GM03348 (cell line): ENCODE measurements around the gene TTLL4.
A peak's percentile ranks its signal among the peaks of the same experiment; 100 is the strongest.
"Not testable (repeated sequence)": the region's sequence is repeated elsewhere in the genome, so short reads cannot be mapped to it uniquely, and the experiment has no call there.

Experiments
- DNase-seq: peaks from one replicate; pipeline ENCODE4 v3.0.0; 2012; ENCODE audit warnings: low spot score

The TTLL4 gene

DNA sequence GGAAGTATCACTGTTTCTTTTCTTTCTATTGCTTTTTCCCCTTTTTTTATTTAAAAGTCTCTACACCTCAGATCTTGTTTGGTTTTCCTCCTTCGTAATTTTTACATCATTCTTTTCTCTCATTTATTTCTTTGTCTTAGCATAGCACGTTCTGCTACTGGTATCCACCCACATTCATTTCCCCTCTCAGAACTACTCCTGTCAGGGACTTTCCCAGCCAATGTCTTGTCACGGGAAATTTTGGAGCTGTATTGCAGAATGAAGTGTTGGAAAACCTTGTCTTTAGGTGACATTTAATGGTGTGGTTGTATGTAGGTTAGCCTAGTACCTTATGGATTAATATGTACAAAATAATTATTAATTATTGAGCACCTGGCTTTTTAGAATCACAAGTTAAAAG, 34.0 kb downstream of the TTLL4 start:
- no peak for DNase-seq

DNA sequence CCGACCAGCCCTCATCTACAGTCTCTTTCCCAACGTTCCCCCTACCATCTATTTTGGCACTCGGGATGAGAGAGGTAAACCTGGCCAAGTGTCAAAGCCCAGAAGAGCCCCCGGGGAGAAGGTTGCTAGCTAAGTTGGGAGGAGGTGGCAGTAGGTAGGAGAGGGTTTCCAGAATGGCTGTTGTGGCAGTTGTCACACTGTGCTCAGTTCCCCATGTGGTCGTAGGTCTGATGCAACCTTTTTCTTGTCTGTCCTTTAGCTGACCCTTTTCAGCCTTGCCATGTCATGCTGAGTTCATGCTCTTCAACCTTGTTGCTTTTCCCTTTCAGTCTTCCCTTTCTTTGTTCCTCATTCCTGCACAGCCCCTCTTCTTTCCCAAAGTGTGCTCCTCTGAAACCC, 34.5 kb downstream of the TTLL4 start:
- no peak for DNase-seq

DNA sequence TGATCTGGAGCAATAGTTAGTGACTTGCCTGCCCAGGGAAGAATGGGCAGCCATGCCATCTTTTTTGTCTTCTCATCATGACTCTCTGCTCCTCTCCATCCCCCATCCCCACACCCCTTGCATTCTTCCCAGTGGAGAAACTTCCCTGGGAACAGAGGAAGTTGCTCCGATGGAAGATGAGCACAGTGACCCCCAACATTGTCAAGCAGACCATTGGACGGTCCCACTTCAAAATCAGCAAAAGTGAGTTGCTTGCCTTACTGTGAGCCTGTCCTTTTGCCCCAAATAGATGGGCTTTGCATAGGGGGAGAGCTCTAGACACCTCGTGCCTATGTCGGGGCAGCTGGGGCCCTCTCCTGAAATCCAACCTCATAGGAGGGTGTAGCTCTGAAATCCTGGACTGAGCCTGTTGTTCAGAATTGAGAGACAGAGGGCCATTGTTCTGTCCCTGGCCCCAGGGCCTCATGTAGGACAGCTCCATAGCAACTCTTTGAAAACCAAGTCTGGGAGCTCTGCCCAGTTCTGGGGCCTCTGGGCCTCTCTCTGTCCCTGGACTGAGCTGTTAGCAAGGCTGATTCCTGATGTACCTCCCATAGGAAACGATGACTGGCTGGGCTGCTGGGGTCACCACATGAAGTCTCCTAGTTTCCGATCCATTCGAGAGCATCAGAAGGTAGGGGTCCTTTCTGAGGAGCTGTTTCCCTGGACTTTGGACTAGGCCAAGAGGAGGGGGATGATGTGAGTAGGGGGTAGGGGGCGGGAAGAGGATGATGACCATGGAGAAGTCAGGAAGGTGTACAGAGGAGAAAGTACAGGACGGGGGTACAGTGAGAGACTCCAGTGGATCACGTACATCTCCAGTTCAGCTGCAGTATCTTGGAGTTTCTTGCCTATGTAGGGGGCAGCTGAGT, 35.2 kb downstream of the TTLL4 start:
- DNase-seq: no peak

DNA sequence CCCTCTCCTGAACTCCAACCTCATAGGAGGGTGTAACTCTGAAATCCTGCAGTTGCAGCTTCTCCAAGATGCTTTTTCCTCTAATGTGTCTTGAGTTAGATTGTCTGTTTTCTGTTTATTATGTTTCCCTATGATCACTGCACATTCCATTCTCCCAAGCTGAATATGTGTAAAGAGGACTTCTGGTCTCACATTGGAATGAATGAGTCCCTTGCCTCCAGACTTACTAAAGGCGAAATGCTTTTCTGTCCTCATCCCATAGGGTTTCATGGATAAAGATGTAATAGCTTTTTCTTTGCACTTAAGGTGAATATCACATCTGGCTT, 35.8 kb downstream of the TTLL4 start:
- DNase-seq: no peak

DNA sequence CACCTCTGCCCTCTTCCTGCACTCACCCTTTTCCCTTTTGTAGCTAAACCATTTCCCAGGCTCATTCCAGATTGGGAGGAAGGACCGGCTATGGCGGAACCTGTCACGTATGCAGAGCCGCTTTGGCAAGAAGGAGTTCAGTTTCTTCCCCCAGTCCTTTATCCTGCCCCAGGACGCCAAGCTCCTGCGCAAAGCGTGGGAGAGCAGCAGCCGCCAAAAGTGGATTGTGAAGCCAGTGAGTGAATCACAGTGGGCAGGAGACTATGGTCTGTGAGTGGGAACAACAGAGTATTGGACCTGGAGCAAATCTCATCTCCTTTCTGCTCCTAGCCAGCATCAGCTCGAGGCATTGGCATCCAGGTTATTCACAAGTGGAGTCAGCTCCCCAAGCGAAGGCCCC, 36.3 kb downstream of the TTLL4 start:
- DNase-seq: no peak

DNA sequence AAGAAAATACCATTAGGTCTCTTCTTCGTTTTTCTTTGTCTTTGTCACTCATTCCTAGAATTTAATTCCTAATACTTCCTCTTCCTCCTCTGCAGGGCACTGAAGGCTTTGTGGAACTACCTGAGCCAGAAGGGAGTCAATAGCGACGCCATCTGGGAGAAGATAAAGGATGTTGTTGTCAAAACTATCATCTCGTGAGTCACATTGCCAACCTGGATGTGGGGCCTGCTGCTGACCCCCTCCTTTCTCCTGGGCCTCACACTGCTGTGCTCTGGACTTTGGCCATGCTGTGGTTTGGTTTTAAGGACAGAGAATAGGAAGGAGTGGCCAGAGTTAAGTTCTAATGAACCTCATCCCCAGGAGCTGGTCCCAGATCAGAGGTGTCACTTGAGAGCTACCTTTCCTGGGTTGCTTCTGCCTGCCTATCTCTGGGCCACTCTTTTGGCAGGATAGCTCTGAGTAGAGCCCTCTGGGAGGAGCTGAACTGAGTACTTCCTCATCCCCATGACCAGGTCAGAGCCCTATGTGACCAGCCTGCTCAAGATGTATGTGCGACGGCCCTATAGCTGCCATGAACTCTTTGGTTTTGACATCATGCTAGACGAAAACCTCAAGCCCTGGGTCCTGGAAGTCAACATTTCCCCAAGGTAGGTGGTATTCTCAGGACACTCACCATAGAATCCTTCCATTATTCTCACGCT, 38.3 kb downstream of the TTLL4 start:
- no peak for DNase-seq

DNA sequence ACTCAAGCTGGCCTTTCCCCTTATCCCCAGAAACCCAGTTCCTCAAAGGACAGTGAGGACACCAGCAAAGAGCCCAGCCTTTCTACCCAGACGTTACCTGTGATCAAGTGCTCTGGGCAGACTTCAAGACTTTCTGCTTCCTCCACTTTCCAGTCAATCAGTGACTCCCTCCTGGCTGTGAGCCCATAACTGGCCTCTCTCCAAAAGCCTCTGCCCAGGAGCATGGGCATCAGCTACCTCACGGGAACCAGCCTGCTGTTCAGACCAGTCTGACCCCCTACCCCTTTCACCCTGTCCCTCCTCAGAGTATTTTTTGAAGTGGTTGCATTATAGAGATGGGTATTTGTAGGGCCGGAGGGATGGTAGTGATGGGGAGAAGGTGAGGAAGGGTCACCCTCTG, 43.6 kb downstream of the TTLL4 start:
- DNase-seq: no peak

DNA sequence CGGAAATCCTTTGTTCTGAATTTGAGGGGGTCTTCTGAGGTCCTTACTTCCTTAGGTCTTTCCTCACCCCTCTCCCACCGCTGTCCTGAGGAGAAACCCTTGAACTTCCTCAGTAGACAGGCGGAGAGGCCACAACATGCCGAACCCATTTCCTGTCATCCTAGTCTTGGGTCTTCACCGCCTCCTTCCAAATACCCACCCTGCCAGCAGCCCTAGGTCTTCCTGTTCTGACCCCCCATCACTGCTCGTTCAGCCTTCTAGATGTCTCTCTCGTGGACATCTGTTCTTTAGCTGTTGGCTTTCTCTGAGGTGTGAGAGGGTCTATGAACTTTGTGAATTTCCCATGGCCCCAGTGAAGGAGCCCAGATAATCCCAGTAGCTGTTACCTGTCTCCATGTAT, 44.1 kb downstream of the TTLL4 start:
- DNase-seq: no peak

DNA sequence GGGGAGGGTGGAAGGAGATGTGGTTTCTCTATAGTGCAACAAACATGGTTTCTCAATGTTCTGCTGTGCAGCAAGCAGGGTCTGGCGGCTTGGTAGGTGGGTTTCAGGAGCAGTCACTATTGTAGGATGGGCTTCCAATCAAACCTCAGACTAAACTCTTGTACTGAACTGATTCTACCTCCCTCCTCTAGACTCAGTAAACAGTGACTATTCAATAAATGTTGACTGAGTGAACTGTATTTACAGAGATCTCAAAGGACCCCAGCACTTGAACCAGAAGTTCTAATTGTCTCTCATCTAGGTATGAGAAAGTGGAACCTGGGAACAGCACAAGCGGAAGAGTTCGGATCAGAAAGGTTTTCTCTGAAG, 44.5 kb downstream of the TTLL4 start:
- DNase-seq: no peak

DNA sequence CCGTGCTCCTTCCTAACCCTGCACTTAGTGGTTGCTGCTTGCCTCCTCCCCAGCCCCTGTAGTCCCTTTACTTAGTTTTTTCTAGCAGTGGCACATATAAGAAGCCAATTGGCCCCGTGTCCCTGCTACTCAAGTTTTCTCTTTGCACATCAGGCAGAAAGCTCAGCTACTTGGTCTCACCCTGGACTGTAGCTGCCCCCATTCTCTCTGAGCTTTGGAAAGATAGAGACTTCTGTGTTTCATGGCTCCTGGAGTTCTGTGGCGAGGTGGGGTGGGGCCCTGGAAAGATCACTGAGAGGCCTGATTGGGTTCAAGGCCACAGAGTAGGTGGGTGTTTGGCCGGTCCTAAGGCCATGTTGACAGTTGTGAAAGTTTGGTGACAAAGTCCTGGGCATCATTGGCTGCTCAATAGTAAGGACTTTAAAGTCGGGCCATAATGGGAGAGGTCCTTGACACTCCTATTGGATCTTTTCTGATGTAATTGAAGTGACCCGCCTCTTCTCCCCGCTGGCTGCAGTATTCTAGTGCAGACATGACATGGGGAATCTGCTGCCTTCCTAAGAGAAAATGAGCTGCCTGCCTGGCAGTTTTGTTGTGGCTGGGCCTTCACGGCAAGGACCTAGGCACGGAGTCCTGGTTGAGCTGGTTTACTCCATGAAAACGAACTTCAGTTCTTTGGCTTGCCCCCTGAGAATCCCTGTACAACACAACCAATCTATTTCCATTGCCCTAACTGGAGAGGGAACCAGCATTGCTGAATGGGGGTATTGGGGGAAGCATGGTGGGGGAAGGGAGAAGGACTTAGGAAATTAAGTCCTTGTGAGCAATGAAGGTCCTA, 45.2 kb downstream of the TTLL4 start:
- no peak for DNase-seq

DNA sequence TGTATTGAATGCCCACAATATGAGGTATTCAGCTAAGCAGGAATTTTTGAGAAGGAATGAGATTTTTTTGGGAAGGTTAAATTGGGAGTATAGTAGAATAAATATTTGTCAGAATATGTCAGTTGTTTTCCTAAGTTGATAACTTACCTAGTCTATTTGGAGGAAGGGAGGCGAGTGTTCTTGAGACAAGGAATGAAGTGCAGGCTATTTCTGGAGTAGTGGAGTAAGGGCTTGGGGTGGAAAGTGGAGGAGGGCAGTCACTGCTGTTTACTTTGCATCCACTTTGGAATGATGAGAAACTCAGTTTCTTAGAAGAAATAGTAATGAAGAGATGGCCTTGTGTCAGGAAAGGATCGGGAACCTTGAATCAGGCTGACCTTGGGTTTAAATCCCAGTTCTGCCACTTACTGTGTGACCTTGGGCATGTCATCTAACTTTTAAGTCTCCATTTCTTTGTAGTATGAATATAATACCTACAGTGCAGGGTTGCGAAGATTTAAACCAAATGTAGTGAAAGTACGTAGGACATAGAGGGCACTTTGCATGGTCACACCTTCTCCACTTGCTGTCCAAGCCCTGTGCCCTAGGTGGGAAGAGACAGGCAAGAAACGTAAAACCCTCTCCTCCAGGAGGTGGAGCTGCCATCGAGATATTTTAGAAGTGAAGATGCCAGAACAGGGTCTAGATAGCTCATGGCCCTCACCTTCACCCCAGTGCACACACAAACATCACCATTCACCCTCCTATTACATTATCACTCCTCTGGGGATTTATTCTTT, 46.2 kb downstream of the TTLL4 start:
- no peak for DNase-seq

DNA sequence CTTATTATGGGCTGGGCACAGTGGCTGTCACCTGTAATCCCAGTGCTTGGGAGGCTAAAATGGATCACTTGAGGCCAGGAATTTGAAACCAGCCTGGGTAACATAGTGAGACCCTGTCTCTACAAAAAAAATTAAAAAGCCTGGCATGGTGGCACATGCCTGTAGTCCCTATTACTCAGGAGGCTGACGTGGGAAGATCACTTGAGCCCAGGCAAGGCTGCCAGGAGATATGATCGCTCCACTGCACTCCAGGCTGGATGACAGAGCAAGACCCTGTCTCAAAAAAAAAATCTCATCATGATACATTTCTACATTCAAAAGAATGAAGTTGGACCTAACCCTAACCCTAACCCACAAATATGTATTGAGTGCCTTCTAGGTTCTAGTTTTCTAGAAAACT, 51.2 kb downstream of the TTLL4 start:
- DNase-seq: no peak

DNA sequence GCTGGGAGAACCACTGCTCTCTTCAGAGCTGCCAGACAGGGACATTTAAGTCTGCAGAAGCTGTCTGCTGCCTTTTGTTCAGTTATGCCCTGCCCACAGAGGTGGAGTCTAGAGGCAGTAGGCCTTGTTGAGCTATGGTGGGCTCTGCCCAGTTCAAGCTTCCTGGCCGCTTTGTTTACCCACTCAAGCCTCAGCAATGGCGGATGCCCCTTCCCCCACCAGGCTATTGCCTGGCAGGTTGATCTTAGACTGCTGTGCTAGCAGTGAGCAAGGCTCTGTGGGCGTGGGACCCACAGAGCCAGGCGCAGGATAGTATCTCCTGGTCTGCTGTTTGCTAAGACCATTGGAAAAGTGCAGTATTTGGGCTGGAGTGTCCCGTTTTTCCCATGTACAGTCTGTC, 62.1 kb downstream of the TTLL4 start:
- not testable (repeated sequence) for DNase-seq

DNA sequence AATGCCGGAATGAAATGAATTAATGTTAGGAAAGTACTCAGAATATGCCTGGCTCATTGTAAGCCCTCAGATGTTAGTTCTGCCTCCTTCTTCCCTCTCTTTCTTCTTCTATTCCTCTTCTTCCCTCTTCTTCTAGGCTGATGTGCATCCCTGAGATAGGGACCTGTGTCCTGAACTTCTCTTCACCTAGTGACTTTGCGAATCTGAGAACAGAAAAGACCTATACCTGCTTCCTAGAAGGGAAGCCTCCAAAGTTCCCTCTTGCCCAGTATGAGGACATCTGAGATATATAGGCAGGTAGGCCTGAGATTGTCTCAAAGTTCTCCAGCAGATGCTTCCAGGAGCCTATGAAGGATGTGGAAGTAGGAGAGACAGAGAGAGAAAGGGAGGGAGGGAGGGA, 63.2 kb downstream of the TTLL4 start:
- DNase-seq: no peak

DNA sequence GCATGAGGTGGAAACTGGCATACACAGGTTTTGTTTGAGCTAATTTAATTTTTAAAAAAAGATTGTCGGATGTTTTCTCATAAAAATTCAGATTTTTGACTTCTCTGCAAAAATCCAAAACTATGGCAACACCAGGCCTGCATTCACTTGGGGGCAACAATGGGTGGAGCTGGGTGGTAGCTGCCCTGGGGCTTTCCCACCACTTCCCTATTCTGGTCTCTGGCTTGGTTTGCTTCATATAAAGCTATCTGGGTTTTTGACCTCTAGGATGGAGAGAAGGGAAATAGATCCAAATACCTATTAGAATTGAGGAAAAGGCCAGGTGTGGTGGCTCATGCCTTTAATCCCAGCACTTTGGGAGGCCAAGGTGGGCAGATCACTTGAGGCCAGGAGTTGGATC, 65.9 kb downstream of the TTLL4 start:
- no peak for DNase-seq

DNA sequence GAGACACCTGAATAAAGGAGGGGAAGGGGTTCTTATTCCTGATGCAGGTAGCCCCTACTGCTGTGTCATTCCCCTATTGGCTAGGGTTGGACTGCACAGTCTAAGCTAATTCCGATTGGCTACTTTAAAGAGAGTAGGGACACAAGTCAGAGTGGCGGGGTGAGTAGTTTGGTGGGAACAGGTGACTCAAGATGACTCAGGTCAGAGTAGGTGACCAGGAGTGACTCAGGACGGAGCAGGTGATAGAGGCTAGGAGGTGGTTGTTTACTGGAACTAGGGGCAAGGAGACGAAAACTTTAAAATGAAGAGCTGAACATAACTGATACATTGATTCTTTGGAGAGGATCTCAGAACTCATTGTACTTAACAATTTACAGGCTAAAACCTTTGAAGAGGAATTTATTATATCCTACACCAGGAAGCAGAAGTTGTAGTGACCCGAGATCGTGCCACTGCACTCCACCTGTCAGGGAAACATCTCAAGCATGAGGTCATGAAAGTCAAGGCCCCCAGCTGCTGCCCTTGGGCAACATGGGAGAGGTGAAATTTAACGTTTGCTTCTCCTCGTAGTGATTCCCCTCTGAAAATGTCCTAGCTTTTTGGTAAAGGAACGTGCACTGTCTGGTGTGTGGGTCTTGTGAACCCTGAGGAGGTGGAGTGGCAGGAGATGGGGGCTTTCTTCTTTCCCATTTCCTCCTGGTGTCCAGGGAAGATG, 66.8 kb downstream of the TTLL4 start:
- DNase-seq: no peak

DNA sequence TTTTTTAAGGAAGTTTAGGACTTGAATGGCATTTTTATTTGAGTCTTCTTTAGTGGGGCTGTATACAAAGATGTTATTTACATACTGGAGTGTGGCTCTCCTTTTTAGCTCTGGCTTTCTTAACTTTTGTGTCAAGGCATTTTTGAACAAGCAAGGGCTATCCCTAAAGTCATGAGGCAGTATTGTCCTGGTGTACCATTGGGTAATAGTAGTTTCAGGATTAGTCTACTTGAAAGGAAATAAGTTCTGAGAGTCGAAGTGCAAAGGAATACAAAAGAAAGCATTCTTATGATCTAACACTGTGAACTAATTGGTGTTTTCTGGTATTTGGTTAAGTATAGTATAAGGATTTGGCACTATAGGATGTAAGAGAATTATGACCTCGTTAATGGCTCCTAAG, 69.4 kb downstream of the TTLL4 start:
- DNase-seq: no peak

DNA sequence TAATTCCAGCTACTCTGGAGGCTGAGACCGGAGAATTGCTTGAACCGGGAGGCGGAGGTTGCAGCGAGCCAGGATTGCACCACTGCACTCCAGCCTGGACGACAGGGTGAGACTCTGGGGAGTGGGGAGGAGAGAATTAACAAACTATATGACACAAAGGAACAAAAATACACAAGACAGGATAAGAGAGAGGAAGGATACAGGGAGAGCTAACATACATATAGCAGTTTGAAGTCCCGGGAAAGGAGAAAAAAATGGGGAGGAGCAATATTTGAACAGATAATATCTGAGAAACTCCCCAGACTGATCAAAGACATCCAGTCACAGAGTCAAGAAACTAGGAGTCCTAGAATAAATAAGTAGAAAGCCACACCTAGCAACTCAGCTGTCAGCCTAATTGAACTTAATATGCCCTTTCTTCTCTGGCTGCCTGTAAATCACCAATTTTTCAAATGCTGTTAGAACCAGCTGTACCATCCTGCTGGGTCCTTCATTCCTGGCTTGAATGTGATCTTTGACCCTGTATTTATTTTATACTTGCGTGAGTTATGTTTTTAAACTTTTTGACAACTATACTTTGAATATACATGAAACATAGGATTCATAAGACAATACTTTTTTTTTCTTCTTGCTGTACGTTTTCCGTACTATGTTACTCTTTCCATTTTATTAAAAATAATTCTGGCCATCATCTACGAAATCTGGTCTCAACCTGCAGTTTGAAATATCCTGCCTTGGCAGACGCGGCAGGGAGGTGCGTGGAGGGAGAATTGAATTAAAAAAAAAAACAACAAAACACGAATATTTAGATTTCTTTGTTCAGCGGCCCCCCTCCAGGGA, 70.4 kb downstream of the TTLL4 start:
- DNase-seq: no peak

DNA sequence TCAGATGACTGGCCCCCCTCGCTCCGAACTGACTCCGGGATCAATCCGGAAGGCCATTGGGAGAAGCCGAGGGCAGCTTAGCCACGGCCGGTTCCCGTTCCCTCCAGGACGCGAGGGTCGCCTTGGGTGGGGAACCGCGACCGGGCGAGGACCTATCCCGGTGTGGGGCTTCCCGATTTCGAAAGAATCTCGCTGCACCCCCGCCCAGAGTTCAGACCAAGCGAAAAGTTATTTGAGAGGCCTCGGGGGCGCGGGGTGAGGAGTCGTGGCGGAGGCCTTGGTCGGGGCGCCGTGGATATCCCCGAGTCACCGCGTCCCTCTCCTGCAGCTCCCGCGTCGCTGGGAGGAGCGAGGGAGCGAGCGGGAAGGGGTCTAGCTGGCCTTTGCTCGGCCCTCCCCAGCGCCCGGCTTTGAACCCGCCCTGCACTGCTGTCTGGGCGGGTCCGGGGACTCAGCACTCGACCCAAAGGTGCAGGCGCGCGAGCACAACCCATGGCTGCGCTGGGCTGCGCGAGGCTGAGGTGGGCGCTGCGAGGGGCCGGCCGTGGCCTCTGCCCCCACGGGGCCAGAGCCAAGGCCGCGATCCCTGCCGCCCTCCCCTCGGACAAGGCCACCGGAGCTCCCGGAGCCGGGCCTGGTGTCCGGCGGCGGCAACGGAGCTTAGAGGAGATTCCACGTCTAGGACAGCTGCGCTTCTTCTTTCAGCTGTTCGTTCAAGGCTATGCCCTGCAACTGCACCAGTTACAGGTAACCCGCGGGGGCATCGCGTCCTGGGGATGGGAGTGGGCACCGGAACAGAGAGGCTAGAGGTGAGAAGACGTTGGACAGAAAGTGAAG, 71.3 kb downstream of the TTLL4 start, which contains the start of gene CYP27A1:
CYP27A1 (plus strand) TSS at position 457 of the 837 bp plus-strand sequence; CDS start at position 493, 36 bp downstream.
- DNase-seq: peak; percentile 70

DNA sequence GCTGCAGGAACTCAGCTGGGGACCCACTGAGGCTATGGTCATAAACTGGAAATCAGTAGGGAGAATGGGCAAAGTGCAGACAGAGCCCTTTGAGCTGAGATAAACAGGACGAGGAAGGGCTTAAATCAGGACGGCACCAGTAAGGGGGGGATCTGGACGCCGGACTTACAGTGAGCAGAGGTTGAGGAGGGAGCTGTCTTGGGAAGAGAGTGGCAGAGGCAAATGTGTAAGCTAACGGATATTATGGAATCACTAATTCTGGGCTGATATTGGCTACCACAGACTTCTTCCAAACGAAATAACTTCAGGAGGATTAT, 71.9 kb downstream of the TTLL4 start:
- DNase-seq: no peak
